GM12891 (cell line): ENCODE results near the gene MAK.
"Not testable (repeated sequence)": the region's sequence is repeated elsewhere in the genome, so short reads cannot be mapped to it uniquely, and the experiment has no call there.

Experiments
- DNase-seq: peaks from one replicate; pipeline ENCODE4 v3.0.0; 2011; ENCODE audit warnings: low spot score; ENCODE audit not compliant: insufficient read length
- FAIRE-seq: peaks from 2 replicates; lab custom pipeline; 2011; peaks lifted over from hg19 to GRCh38; lab: Jason Lieb, UNC
- PAX5 ChIP-seq: IDR thresholded peaks from 2 replicates; pipeline ENCODE4 v1.6.1; 2011; ENCODE audit warnings: low read length, moderate library complexity, mild to moderate bottlenecking; ENCODE audit not compliant: insufficient read depth, severe bottlenecking
- POLR2A ChIP-seq: IDR thresholded peaks from 2 replicates; pipeline ENCODE4 v1.6.1; 2011; ENCODE audit warnings: low read depth, low read length, control low read depth
- POLR2AphosphoS5 ChIP-seq: IDR thresholded peaks from 2 replicates; pipeline ENCODE4 v1.6.1; 2011; ENCODE audit warnings: low read depth, low read length, control low read depth
- POU2F2 ChIP-seq: IDR thresholded peaks from 2 replicates; pipeline ENCODE4 v1.6.1; 2011; ENCODE audit warnings: low read depth, mild to moderate bottlenecking, control low read depth, low read length, moderate library complexity
- SPI1 ChIP-seq: IDR thresholded peaks from 2 replicates; pipeline ENCODE4 v1.6.1; 2011; ENCODE audit warnings: low read depth, low read length, control low read depth
- TAF1 ChIP-seq: IDR thresholded peaks from 2 replicates; pipeline ENCODE4 v1.6.1; 2011; ENCODE audit warnings: low read depth, low read length, control low read depth

The MAK gene

GRCh38 chr6:10824819-10825218, 13.5 kb downstream of the MAK start:
- FAIRE-seq = no peak
- TF ChIP-seq POU2F2 (no peak), SPI1 (no peak), PAX5 (no peak), TAF1 (no peak), POLR2A (no peak), POLR2AphosphoS5 (no peak)

DNA sequence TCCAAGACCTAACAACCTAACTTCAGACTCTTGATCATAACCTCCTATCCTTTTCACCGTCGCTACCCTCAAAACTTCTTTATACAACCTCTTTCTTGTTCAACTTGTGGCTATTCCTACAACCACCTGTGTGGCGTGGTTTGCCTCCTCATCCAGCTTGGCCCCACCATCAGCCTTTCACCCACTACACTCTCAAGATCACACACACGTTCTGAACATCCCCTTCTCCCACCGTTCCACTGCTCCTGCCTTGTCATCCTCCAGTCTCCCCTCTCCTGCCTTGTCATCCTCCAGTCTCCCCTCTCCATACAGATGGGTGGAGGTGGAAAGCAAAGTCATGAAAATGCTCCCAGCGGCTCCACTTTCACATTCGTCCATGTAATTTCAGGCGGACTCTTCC, 14.0 kb downstream of the MAK start:
- TF ChIP-seq PAX5 (no peak), POLR2A (no peak), SPI1 (no peak), TAF1 (no peak), POU2F2 (no peak), POLR2AphosphoS5 (no peak)
- FAIRE-seq = no peak
- no peak for DNase-seq

More at GRCh38 chr6:10824819-10825218, 13.5 kb downstream of the MAK start:
- no peak for DNase-seq

DNA sequence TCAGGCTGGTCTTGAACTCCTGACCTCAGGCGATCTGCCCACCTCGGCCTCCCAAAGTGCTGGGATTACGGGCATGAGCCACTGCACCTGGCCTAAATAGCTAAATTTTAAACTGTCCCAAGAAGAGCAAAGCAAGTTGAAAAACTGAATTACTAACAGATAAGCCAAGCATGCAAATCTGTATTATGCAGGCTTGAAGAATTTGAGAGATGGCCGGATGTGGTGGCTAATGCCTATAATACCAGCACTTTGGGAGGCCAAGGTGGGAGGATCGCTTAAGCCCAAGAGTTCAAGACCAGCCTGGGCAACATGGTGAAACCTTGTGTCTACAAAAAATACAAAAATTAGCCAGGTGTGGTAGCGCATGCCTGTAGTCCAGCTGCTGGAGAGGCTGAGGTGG, 24.2 kb downstream of the MAK start:
- FAIRE-seq, DNase-seq: not testable (repeated sequence)

DNA sequence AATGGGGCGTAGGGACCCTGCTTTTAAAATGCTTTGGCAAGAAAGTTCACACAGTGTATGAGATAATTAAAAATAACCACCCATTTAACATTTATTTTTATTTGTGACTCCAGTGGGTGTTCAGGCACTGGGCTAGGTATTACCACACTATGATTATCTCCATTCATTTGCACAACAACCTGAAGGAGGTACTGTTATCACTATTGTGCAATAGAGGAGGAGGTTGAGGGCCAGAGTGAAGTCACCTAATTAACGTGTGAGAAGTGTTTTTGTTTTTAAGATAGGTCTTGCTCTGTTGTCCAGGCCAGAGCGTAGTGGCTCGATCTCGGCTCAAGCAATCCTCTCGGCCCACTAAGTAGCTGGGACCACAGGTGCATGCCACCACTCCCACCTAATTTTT, 29.2 kb downstream of the MAK start:
- TF ChIP-seq POLR2A (no peak), SPI1 (no peak), POLR2AphosphoS5 (no peak), PAX5 (no peak), POU2F2 (no peak), TAF1 (no peak)
- FAIRE-seq (no peak), DNase-seq (no peak)

DNA sequence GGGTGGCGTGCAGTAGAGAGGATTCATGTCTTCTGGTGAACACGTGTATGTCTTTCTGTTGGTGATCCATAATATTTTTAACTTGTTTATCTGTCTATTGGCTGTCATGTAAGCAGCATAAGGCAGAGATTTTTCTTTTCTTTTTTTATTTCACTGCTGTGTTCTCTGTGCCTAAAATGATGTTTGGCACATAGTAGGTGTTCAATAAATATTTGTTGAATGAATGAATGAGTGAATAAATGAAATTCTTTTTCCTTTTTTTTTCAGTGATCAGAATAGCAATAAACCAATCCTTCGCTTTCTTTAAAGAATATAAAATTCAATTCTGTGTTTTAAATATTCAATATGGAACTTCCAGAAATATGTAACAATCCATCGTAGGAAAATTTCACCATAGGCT, 30.0 kb downstream of the MAK start:
- DNase-seq (no peak), FAIRE-seq (no peak)
- TF ChIP-seq TAF1 (no peak), POLR2AphosphoS5 (no peak), SPI1 (no peak), PAX5 (no peak), POLR2A (no peak), POU2F2 (no peak)

GRCh38 chr6:10801224-10801848, 37.0 kb downstream of the MAK start:
- peak; percentile 54 for DNase-seq
- TF ChIP-seq TAF1 (no peak), SPI1 (no peak), PAX5 (no peak), POLR2A (no peak), POLR2AphosphoS5 (no peak), POU2F2 (no peak)
- FAIRE-seq = peak; percentile 89

- TF ChIP-seq SPI1 (no peak), POU2F2 (no peak), POLR2A (no peak), PAX5 (no peak), POLR2AphosphoS5 (no peak), TAF1 (no peak)
- no peak for DNase-seq
- FAIRE-seq = no peak
Measured at GRCh38 chr6:10800810-10801209, 37.5 kb downstream of the MAK start.

DNA sequence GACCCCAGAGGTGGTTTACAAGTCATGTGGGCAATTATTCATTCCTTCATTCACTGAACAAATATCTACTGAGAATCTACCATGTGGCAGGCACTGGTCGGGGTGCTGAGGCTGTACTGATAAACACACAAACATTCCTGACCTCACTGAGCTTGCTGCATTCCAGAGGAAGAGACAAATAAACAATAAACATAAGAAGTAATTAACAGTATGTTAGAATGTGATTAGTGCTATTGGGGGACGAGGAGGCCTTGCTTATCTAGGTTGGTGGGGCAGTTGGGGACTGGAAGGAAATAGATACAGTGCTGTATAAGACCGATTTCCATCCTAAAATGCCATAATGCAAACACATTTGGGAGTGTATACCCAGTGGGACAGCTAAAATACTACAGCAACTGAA, 44.1 kb downstream of the MAK start:
- DNase-seq = no peak
- FAIRE-seq = no peak
- TF ChIP-seq PAX5 = no peak
- no peak for TF ChIP-seq SPI1
- TF ChIP-seq POLR2AphosphoS5 = no peak
- no peak for TF ChIP-seq POU2F2
- TF ChIP-seq TAF1 = no peak
- TF ChIP-seq POLR2A = no peak

GRCh38 chr6:10793695-10794094, 44.6 kb downstream of the MAK start:
- no peak for DNase-seq
- TF ChIP-seq PAX5 = no peak
- no peak for TF ChIP-seq SPI1
- TF ChIP-seq POU2F2 = no peak
- TF ChIP-seq TAF1 = no peak
- no peak for TF ChIP-seq POLR2AphosphoS5
- no peak for TF ChIP-seq POLR2A
- no peak for FAIRE-seq

DNA sequence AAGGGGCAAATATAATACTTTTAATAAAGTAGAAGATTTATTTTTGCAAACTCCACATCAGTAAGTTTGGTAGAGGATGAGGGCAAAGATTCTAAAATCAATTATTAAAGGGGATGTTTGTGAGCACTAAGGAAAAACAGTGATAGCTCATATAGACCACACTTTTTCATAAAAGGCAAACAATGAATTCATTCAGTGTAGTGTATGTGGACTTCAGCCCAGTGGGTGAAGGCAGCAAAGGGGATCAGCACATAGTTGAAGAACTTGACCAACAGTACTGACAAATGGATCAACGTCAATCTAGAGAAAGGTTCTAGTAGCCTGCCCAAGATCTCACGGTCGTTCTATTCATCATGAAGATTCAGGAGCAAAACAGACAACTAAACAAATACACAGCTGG, 45.3 kb downstream of the MAK start:
- TF ChIP-seq POLR2AphosphoS5 (no peak), POLR2A (no peak), SPI1 (no peak)
- DNase-seq (no peak), FAIRE-seq (no peak)
